ENCODE measurements around the gene CIDEA. TPM values are rescaled to one million over a fixed set of nuclear protein-coding genes. Genes with fewer than 3 reads are reported as not detected.

Gene CIDEA
- total and polyA plus RNA-seq, 9 of the 15 experiments (the other 6 are each of a cell fraction or from before 2014, with no cell fraction given) = not detected

DNA sequence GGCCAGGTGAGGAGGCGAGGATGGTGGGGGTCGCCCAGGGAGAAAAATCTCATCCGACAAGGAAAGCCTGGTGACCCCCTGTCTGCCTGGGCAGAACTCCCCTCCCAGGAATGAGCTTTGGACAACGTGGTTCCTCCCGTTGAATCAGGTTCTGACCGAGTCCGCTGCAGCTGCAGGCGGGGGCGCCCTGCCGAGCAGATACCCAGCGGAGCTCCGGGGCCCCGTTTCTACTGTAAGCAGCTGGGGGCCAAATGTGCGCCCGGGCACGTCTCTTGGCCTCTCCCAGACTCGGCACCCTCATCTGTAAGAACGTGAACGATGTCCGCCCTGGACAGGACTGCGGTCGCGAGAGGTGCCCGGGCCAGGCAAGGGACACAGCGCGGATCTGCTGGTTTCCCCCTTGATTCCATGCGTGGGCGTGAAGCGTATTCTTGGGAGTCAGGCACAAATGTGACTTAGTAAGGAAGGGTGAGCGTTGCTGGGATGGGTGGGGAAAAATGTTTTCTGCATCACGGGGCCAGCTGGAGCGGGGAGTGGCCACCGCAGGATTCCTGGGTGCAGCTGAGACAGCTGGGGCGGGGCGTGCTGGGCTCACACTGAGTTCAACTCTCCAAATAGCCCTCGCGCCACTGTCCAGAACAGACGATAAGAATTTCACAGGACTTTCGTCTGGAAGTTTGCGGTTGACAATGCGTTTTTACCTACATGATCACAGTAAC lies 33.7 kb downstream of the CIDEA start (continued):
- TF ChIP-seq, protein P1, sequence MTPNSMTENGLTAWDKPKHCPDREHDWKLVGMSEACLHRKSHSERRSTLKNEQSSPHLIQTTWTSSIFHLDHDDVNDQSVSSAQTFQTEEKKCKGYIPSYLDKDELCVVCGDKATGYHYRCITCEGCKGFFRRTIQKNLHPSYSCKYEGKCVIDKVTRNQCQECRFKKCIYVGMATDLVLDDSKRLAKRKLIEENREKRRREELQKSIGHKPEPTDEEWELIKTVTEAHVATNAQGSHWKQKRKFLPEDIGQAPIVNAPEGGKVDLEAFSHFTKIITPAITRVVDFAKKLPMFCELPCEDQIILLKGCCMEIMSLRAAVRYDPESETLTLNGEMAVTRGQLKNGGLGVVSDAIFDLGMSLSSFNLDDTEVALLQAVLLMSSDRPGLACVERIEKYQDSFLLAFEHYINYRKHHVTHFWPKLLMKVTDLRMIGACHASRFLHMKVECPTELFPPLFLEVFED (CRISPR knock-in tag; conservative IDR thresholded peaks at IDR 0.05) = no peak
- TF ChIP-seq KDM4B (IDR thresholded peaks at IDR 0.05; ENCODE audit: borderline replicate concordance in 2 of 2, low read depth in 1 of 2) = no peak
- TF ChIP-seq, protein P2, sequence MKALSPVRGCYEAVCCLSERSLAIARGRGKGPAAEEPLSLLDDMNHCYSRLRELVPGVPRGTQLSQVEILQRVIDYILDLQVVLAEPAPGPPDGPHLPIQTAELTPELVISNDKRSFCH (CRISPR knock-in tag; IDR thresholded peaks at IDR 0.05) = no peak
- TF ChIP-seq, protein P2 (tag; IDR thresholded peaks at IDR 0.05) = no peak
- TF ChIP-seq SRF (CRISPR knock-in tag; IDR thresholded peaks at IDR 0.05) = peak in 1 of 2 experiments; percentile 86; a peak in 1 of 4 replicates
- no peak for TF ChIP-seq ZNF280A (IDR thresholded peaks at IDR 0.05; ENCODE audit: low read depth, partially characterized antibody)
- no peak for TF ChIP-seq ZNF77 (CRISPR knock-in tag; IDR thresholded peaks at IDR 0.05)
- no peak for TF ChIP-seq EP400 (IDR thresholded peaks at IDR 0.05)
- TF ChIP-seq ZNF707 (CRISPR knock-in tag; conservative IDR thresholded peaks at IDR 0.05) = no peak
- TF ChIP-seq CBFA2T2 (conservative IDR thresholded peaks at IDR 0.05) = 0 out of 2 replicates have a peak, but pooled peaks have one; percentile 22
- TF ChIP-seq, protein P3, sequence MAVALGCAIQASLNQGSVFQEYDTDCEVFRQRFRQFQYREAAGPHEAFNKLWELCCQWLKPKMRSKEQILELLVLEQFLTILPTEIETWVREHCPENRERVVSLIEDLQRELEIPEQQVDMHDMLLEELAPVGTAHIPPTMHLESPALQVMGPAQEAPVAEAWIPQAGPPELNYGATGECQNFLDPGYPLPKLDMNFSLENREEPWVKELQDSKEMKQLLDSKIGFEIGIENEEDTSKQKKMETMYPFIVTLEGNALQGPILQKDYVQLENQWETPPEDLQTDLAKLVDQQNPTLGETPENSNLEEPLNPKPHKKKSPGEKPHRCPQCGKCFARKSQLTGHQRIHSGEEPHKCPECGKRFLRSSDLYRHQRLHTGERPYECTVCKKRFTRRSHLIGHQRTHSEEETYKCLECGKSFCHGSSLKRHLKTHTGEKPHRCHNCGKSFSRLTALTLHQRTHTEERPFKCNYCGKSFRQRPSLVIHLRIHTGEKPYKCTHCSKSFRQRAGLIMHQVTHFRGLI (CRISPR knock-in tag; IDR thresholded peaks at IDR 0.05) = no peak

Data from K562 (cell line).